GM19043 (cell line): Measurements from ENCODE around the gene SLC3A2.

ENCODE experiments used
- ATAC-seq: cut with Tn5 transposase; IDR thresholded peaks from one replicate; pipeline ENCODE4 v1.9.1; 2021; ENCODE audit warnings: low read depth; ENCODE audit not compliant: unreplicated experiment

SLC3A2 gene

GRCh38 chr11:62908468-62909072 is 27.9 kb downstream of the SLC3A2 start:
- ATAC-seq, result no peak

- ATAC-seq, result no peak
Observed at GRCh38 chr11:62909107-62909894, 28.6 kb downstream of the SLC3A2 start.

- ATAC-seq, result no peak
Observed at GRCh38 chr11:62910141-62910882, 29.6 kb downstream of the SLC3A2 start.

- no peak for ATAC-seq
Observed at GRCh38 chr11:62911137-62912130, 30.7 kb downstream of the SLC3A2 start.

- no peak for ATAC-seq
Observed at GRCh38 chr11:62912268-62912667, 31.6 kb downstream of the SLC3A2 start.

GRCh38 chr11:62914416-62914815 is 33.7 kb downstream of the SLC3A2 start:
- no peak for ATAC-seq

GRCh38 chr11:62917906-62918502 is 37.3 kb downstream of the SLC3A2 start:
- ATAC-seq, result no peak

- no peak for ATAC-seq
Observed at GRCh38 chr11:62918531-62918930, 37.8 kb downstream of the SLC3A2 start.

- no peak for ATAC-seq
Observed at GRCh38 chr11:62919476-62919875, 38.8 kb downstream of the SLC3A2 start.

GRCh38 chr11:62919898-62920640 is 39.4 kb downstream of the SLC3A2 start:
- no peak for ATAC-seq

- ATAC-seq, result no peak
Observed at GRCh38 chr11:62921201-62921572, 40.5 kb downstream of the SLC3A2 start, which contains the start of gene CHRM1. Gene CHRM1 (minus strand): TSS chr11:62921363. CDS start chr11:62911100, 10,263 bp downstream.

GRCh38 chr11:62921573-62922188 is 41.0 kb downstream of the SLC3A2 start:
- ATAC-seq, result no peak

- no peak for ATAC-seq
Observed at GRCh38 chr11:62922189-62922589, 41.5 kb downstream of the SLC3A2 start.

GRCh38 chr11:62922653-62923431 is 42.1 kb downstream of the SLC3A2 start:
- ATAC-seq, result no peak

GRCh38 chr11:62923601-62924411 is 43.1 kb downstream of the SLC3A2 start:
- ATAC-seq, result no peak

- ATAC-seq, result no peak
Observed at GRCh38 chr11:62925308-62925707, 44.6 kb downstream of the SLC3A2 start.
